ENCODE measurements around the gene PRKAR1B. TPM values are rescaled to one million over a fixed set of nuclear protein-coding genes. Genes with fewer than 3 reads are reported as not detected.
A peak's percentile ranks its signal among the peaks of the same experiment; 100 is the strongest.

PRKAR1B gene
- total and polyA plus RNA-seq, 9 donors = 14.3 to 49.0 (median 34.0) TPM

DNA sequence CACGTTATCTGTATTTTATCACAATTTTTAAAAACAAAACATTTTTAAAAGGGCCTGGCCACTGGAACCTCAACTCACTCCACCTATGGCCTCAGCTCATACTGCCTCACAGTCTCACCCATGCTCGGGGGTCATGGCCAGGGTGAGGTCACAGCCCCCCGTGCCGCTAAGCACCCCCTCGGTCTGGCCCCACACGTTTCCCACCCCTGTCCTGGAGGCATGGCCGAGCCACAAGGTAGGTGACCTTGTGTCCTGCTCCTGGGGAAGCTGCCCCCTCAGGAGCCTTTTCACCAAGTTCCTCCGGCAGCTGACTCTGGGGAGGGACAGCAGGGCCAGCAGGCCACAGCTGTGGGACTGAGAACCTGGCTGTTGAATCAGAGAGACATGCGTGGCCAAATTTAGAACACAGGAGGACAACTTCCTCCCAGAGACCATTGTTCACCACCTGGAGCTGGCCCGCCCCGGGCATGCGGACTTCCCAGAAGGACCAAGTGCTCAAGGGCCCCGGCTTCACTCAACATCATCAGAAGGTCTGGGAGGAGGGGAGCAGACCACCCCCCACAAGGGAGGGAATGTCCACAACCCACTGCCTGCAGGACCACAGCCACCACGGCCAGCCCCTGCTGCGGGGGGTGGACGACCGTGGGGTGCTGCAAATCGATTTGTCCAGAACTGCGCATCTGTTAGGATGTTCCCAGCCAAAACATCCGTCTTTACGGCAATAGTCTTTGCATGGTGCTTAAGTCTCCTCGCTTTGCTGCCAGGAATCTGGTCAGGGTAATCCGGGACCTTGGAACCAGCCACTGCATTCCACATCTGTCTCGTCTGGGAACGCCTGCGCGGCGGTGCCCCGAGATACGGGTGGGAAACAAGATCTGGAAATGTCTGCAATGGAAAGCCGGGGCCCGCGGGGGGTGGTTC, 158.8 kb downstream of the PRKAR1B start:
- intact Hi-C loops (cut with DNase I) = no loop called here
- H3K4me1 ChIP-seq (ENCODE audit: insufficient read depth) = peaks cover 10% of the 10 kb centered on the region
- no peaks in the 10 kb centered on the region for H3K9me3 ChIP-seq
- WGBS, 3 donors = 16 to 43% (median 19%) methylated on average over 33 of the region's 33 CpGs
- no peaks in the 10 kb centered on the region for H3K27me3 ChIP-seq
- no peaks in the 10 kb centered on the region for H3K36me3 ChIP-seq
- DNase-seq = peak; percentile 40 to 79 (median 61)
- no peak overlapping the region for H3K27ac ChIP-seq
- TF ChIP-seq, protein P1, sequence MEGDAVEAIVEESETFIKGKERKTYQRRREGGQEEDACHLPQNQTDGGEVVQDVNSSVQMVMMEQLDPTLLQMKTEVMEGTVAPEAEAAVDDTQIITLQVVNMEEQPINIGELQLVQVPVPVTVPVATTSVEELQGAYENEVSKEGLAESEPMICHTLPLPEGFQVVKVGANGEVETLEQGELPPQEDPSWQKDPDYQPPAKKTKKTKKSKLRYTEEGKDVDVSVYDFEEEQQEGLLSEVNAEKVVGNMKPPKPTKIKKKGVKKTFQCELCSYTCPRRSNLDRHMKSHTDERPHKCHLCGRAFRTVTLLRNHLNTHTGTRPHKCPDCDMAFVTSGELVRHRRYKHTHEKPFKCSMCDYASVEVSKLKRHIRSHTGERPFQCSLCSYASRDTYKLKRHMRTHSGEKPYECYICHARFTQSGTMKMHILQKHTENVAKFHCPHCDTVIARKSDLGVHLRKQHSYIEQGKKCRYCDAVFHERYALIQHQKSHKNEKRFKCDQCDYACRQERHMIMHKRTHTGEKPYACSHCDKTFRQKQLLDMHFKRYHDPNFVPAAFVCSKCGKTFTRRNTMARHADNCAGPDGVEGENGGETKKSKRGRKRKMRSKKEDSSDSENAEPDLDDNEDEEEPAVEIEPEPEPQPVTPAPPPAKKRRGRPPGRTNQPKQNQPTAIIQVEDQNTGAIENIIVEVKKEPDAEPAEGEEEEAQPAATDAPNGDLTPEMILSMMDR (IDR thresholded peaks at IDR 0.05) = no peak
- no peak for TF ChIP-seq EP300 (IDR thresholded peaks at IDR 0.05)
- no peak for TF ChIP-seq POLR2A (IDR thresholded peaks at IDR 0.05)
- H3K4me3 ChIP-seq = no peak overlapping the region

DNA sequence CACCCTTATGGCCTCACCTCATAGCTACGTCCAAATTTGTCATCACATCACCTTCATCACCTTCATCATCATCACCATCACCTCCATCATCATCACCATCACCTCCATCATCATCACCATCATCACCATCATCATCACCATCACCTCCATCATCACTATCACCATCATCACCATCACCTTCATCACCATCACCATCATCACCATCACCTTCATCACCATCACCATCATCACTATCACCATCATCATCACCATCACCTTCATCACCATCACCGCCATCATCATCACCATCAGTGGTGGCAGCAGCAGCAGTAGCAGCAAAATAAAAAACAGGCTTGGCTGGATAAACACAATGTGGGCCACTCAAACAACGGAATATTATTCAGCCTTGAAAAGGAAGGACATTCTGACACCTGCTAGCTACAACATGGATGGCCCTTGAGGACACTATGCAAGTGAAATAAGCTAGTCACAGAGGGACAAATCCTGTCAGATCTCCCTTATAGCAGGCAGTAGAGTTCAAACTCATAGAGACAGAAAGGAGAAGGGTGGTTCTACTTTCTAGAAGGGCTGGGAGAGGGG, 159.7 kb downstream of the PRKAR1B start:
- no peaks in the 10 kb centered on the region for H3K9me3 ChIP-seq
- no peak overlapping the region for H3K27ac ChIP-seq
- no peak overlapping the region for H3K4me3 ChIP-seq
- 96 to 97% (median 96%) methylated on average over 2 of the region's 3 CpGs for WGBS, 3 donors
- no peaks in the 10 kb centered on the region for H3K36me3 ChIP-seq
- no peaks in the 10 kb centered on the region for H3K27me3 ChIP-seq
- H3K4me1 ChIP-seq (ENCODE audit: insufficient read depth) = peaks cover 10% of the 10 kb centered on the region
- intact Hi-C loops (cut with DNase I) = no loop called here
- TF ChIP-seq, protein P1 (IDR thresholded peaks at IDR 0.05) = no peak
- TF ChIP-seq EP300 (IDR thresholded peaks at IDR 0.05) (no peak), POLR2A (IDR thresholded peaks at IDR 0.05) (no peak)
- DNase-seq = no peak

DNA sequence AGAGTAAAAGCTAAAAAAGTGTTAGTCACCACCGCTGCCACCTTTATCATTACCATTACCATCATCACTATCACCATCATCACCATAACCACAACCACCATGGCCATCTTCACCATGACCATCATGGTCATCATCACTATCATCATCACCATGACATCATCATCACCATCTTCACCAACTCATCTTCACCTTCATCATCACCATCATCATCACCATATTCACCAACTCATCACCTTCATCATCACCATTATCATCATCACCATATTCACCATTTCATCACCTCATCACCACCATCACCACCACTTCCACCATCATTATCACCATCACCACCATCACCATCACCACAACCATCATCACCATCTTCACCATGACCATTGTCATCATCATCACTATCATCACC, 161.0 kb downstream of the PRKAR1B start:
- Histone ChIP-seq H3K27ac (no peak overlapping the region), H3K27me3 (no peaks in the 10 kb centered on the region), H3K9me3 (no peaks in the 10 kb centered on the region), H3K4me1 (ENCODE audit: insufficient read depth) (peaks cover 13% of the 10 kb centered on the region), H3K36me3 (no peaks in the 10 kb centered on the region), H3K4me3 (no peak overlapping the region)
- intact Hi-C loops (cut with DNase I) = no loop called here
- DNase-seq = no peak
- 97 to 100% (median 100%) methylated on average over 1 of the region's 1 CpG for WGBS, 3 donors
- TF ChIP-seq EP300 (IDR thresholded peaks at IDR 0.05) (no peak), POLR2A (IDR thresholded peaks at IDR 0.05) (no peak)
- TF ChIP-seq, protein P1 (IDR thresholded peaks at IDR 0.05) = no peak

DNA sequence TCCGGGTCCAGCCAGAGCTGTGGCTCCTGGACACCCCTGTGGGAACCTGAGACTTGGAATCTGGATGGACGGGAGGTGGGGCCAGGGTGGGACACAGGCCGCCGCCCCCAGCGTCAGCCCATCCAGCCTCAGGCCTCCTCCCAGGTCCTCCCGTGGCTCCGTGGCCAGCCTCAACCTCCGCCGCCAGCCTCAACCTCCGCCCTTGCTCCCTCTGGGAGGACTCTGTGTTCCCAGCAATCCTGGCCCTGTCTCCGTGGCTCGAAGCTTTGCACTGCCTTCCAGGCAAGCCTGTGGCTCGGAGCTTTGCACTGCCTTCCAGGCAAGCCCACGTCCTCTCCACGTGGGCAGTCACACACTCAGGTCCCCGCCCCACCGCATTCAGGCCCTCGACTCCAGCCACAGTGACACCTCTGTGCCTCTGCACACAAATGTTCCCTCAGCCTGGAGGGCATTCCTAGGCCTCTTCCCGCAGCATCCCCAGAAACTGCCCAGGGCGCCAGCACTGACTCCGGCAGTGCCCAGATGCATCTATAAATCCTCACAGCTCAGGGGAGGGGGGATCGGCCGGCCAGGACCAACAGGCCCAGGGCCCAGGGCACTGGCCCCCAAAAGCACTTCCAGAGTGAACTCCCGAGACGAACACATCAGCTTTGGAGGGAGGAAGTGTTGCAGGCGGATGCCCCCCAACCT, 162.8 kb downstream of the PRKAR1B start:
- peaks cover 13% of the 10 kb centered on the region for H3K4me1 ChIP-seq (ENCODE audit: insufficient read depth)
- no peak overlapping the region for H3K4me3 ChIP-seq
- intact Hi-C loops (cut with DNase I) = no loop called here
- no peak for TF ChIP-seq POLR2A (IDR thresholded peaks at IDR 0.05)
- no peak for TF ChIP-seq EP300 (IDR thresholded peaks at IDR 0.05)
- TF ChIP-seq, protein P1 (IDR thresholded peaks at IDR 0.05) = no peak
- H3K9me3 ChIP-seq = no peaks in the 10 kb centered on the region
- no peaks in the 10 kb centered on the region for H3K36me3 ChIP-seq
- WGBS, 3 donors = 83 to 96% (median 94%) methylated on average over 26 of the region's 26 CpGs
- no peaks in the 10 kb centered on the region for H3K27me3 ChIP-seq
- no peak overlapping the region for H3K27ac ChIP-seq
- DNase-seq = no peak
